ENCODE measurements around the gene TCEAL3. TPM values are rescaled to one million over a fixed set of nuclear protein-coding genes. Genes with fewer than 3 reads are reported as not detected.

The TCEAL3 gene
- polyA plus RNA-seq, 4 donors = 2.2 to 18.6 (median 11.2) TPM

Other genes starting within 250 kb of the TCEAL3 start
- gene BEX3, start 231.4 kb upstream of the TCEAL3 start, polyA plus RNA-seq = 100 to 1,000 TPM in 1 of 4 donors, 10 to 100 TPM in 2, 1 to 10 TPM in 1; 8.1 to 154 (median 51.3) TPM
- gene RAB40A, start 88.5 kb upstream of the TCEAL3 start, polyA plus RNA-seq = 1 to 10 TPM in 1 of 4 donors, under 1 TPM in 1, not detected in 2; 0.25 to 1.2 TPM
- 10 to 100 TPM; 13.0 to 90.8 (median 63.5) TPM for gene TCEAL4, start 22.4 kb upstream of the TCEAL3 start, polyA plus RNA-seq
- 10 to 100 TPM; 17.9 to 33.0 (median 26.9) TPM for gene TCEAL1, start 21.0 kb downstream of the TCEAL3 start, polyA plus RNA-seq
- gene MORF4L2, start 78.7 kb downstream of the TCEAL3 start, polyA plus RNA-seq = 100 to 1,000 TPM; 195 to 360 (median 258) TPM
- gene TMEM31, start 102.9 kb downstream of the TCEAL3 start, polyA plus RNA-seq = under 1 TPM in 1 of 4 donors, not detected in 3; 0.13 TPM
- gene PLP1, start 168.9 kb downstream of the TCEAL3 start, polyA plus RNA-seq = 1 to 10 TPM in 3 of 4 donors, not detected in 1; 1.9 to 7.6 (median 5.8) TPM
- gene RAB9B, start 224.3 kb downstream of the TCEAL3 start, polyA plus RNA-seq = 1 to 10 TPM in 2 of 4 donors, under 1 TPM in 1, not detected in 1; 0.27 to 1.7 (median 1.1) TPM

All from small intestine (tissue), 4 donors.